ENCODE results near the gene TEX30.

GRCh38 chr13:102781591-102781990 lies 8.0 kb upstream of the TEX30 start:
- TF ChIP-seq, protein P1, sequence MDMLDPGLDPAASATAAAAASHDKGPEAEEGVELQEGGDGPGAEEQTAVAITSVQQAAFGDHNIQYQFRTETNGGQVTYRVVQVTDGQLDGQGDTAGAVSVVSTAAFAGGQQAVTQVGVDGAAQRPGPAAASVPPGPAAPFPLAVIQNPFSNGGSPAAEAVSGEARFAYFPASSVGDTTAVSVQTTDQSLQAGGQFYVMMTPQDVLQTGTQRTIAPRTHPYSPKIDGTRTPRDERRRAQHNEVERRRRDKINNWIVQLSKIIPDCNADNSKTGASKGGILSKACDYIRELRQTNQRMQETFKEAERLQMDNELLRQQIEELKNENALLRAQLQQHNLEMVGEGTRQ (IDR thresholded peaks at IDR 0.05; ENCODE audit: low read depth, low read length) = no peak
- TF ChIP-seq, protein P2, sequence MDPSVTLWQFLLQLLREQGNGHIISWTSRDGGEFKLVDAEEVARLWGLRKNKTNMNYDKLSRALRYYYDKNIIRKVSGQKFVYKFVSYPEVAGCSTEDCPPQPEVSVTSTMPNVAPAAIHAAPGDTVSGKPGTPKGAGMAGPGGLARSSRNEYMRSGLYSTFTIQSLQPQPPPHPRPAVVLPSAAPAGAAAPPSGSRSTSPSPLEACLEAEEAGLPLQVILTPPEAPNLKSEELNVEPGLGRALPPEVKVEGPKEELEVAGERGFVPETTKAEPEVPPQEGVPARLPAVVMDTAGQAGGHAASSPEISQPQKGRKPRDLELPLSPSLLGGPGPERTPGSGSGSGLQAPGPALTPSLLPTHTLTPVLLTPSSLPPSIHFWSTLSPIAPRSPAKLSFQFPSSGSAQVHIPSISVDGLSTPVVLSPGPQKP (IDR thresholded peaks at IDR 0.05; ENCODE audit: borderline replicate concordance, low read depth, low read length) = no peak
- TF ChIP-seq, protein P3, sequence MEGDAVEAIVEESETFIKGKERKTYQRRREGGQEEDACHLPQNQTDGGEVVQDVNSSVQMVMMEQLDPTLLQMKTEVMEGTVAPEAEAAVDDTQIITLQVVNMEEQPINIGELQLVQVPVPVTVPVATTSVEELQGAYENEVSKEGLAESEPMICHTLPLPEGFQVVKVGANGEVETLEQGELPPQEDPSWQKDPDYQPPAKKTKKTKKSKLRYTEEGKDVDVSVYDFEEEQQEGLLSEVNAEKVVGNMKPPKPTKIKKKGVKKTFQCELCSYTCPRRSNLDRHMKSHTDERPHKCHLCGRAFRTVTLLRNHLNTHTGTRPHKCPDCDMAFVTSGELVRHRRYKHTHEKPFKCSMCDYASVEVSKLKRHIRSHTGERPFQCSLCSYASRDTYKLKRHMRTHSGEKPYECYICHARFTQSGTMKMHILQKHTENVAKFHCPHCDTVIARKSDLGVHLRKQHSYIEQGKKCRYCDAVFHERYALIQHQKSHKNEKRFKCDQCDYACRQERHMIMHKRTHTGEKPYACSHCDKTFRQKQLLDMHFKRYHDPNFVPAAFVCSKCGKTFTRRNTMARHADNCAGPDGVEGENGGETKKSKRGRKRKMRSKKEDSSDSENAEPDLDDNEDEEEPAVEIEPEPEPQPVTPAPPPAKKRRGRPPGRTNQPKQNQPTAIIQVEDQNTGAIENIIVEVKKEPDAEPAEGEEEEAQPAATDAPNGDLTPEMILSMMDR (conservative IDR thresholded peaks at IDR 0.05; ENCODE audit: low read depth, low read length) = no peak
- TF ChIP-seq MAFK (IDR thresholded peaks at IDR 0.05; ENCODE audit: low read depth, low read length) = no peak
- TF ChIP-seq POLR2A (IDR thresholded peaks at IDR 0.05; ENCODE audit: low read depth, low read length) = no peak
- no peak for TF ChIP-seq MAZ (IDR thresholded peaks at IDR 0.05; ENCODE audit: borderline replicate concordance, low read depth, low read length)
- TF ChIP-seq RCOR1 (IDR thresholded peaks at IDR 0.05; ENCODE audit: insufficient replicate concordance, low read length) = no peak
- TF ChIP-seq RAD21 (IDR thresholded peaks at IDR 0.05; ENCODE audit: low read length) = no peak
